Measurements from ENCODE around the gene NDUFAF8. TPM values are rescaled to one million over a fixed set of nuclear protein-coding genes. Genes with fewer than 3 reads are reported as not detected.

The NDUFAF8 gene
- total RNA-seq, 2 experiments from 2014 or later = 34.6 to 38.6 TPM

- TF ChIP-seq, protein P1, sequence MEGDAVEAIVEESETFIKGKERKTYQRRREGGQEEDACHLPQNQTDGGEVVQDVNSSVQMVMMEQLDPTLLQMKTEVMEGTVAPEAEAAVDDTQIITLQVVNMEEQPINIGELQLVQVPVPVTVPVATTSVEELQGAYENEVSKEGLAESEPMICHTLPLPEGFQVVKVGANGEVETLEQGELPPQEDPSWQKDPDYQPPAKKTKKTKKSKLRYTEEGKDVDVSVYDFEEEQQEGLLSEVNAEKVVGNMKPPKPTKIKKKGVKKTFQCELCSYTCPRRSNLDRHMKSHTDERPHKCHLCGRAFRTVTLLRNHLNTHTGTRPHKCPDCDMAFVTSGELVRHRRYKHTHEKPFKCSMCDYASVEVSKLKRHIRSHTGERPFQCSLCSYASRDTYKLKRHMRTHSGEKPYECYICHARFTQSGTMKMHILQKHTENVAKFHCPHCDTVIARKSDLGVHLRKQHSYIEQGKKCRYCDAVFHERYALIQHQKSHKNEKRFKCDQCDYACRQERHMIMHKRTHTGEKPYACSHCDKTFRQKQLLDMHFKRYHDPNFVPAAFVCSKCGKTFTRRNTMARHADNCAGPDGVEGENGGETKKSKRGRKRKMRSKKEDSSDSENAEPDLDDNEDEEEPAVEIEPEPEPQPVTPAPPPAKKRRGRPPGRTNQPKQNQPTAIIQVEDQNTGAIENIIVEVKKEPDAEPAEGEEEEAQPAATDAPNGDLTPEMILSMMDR (IDR thresholded peaks at IDR 0.05) = no peak
- Histone ChIP-seq H3K4me3 (ENCODE audit: low read length) (no peak overlapping the region), H3K4me1 (ENCODE audit: insufficient read depth, low read length) (peaks cover 16% of the 10 kb centered on the region), H3K27me3 (ENCODE audit: control insufficient read depth in 1 of 2, insufficient read depth in 2 of 2, low read length in 2 of 2) (no peaks in the 10 kb centered on the region), H3K9me3 (ENCODE audit: control insufficient read depth in 1 of 2, insufficient read depth in 1 of 2, low read length in 2 of 2) (no peaks in the 10 kb centered on the region), H3K27ac (ENCODE audit: low read depth in 1 of 2, low read length in 2 of 2) (no peak overlapping the region), H3K36me3 (ENCODE audit: insufficient read depth, low read length) (peaks cover 7% of the 10 kb centered on the region)
- H3K4me3 Mint-ChIP-seq = no peak overlapping the region
- H3K9me3 Mint-ChIP-seq = no peaks in the 10 kb centered on the region
- POLR2A ChIA-PET = no interaction called here
- H3K36me3 Mint-ChIP-seq (ENCODE audit: low read depth) = no peaks in the 10 kb centered on the region
- peaks cover 6% of the 10 kb centered on the region for H3K4me1 Mint-ChIP-seq (ENCODE audit: low read depth)
- CTCF ChIA-PET = no interaction called here
- no peak for ATAC-seq (ENCODE audit: poor library complexity)
- H3K27ac Mint-ChIP-seq = no peak overlapping the region
- no peaks in the 10 kb centered on the region for H3K27me3 Mint-ChIP-seq
- intact Hi-C loops (cut with DNase I, micrococcal nuclease) = no loop called here
- DNase-seq = no peak
These were observed 21.6 kb upstream of the NDUFAF8 start for GRCh38 chr17:81217491-81217890.

DNA sequence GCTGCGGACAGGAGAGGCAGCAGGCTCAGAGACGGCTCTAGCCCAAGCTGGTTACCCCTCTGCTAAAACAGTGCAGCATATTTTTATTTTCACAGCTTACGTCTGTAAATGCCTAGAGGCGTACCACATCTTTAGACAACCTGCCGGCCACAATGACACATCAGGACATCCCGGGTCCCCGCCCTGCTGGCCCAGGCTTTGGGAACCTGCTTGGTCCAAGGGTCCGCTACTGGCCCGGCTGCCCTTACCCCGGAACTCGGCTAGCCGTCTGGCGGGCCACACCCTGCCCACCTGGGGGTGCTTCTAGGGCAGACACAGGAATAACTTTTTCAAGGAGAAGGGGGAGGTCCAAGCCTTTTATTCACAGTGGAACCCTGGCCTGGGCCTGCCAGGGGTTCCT lies 20.7 kb upstream of the NDUFAF8 start:
- intact Hi-C loops (cut with DNase I, micrococcal nuclease) = no loop called here
- Histone ChIP-seq H3K27me3 (ENCODE audit: control insufficient read depth in 1 of 2, insufficient read depth in 2 of 2, low read length in 2 of 2) (no peaks in the 10 kb centered on the region), H3K27ac (ENCODE audit: low read depth in 1 of 2, low read length in 2 of 2) (no peak overlapping the region), H3K9me3 (ENCODE audit: control insufficient read depth in 1 of 2, insufficient read depth in 1 of 2, low read length in 2 of 2) (no peaks in the 10 kb centered on the region), H3K36me3 (ENCODE audit: insufficient read depth, low read length) (peaks cover 7% of the 10 kb centered on the region), H3K4me1 (ENCODE audit: insufficient read depth, low read length) (peaks cover 20% of the 10 kb centered on the region), H3K4me3 (ENCODE audit: low read length) (no peak overlapping the region)
- Mint-ChIP-seq H3K4me3 (no peak overlapping the region), H3K27me3 (no peaks in the 10 kb centered on the region), H3K9me3 (no peaks in the 10 kb centered on the region), H3K27ac (no peak overlapping the region), H3K4me1 (ENCODE audit: low read depth) (peaks cover 12% of the 10 kb centered on the region), H3K36me3 (ENCODE audit: low read depth) (no peaks in the 10 kb centered on the region)
- ATAC-seq (ENCODE audit: poor library complexity) (no peak), DNase-seq (no peak)
- TF ChIP-seq, protein P1 (IDR thresholded peaks at IDR 0.05) = no peak
- POLR2A ChIA-PET = no interaction called here
- CTCF ChIA-PET = no interaction called here

DNA sequence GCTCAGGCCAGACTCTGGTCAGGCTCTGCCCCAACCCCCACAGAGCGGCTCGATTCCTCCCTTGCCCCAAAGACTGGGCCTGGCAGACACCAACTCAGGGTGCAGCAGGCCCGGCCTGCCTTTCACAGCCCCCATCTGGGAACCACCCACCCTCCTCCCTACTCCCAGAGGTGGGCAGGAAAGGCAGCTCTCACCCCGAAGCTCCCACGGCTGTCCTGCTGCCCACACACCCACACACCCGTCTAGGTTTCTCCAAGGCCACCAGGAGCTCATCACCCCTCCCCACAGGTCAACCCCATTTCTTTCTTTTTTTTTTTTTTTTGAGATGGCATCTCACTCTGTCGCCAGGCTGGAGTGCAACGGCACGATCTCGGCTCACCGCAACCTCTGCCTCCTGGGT lies 20.1 kb upstream of the NDUFAF8 start:
- H3K36me3 ChIP-seq (ENCODE audit: insufficient read depth, low read length) = peaks cover 7% of the 10 kb centered on the region
- Mint-ChIP-seq H3K4me1 (ENCODE audit: low read depth) (peaks cover 17% of the 10 kb centered on the region), H3K36me3 (ENCODE audit: low read depth) (no peaks in the 10 kb centered on the region), H3K9me3 (no peaks in the 10 kb centered on the region), H3K27ac (no peak overlapping the region), H3K4me3 (no peak overlapping the region), H3K27me3 (no peaks in the 10 kb centered on the region)
- no peaks in the 10 kb centered on the region for H3K27me3 ChIP-seq (ENCODE audit: control insufficient read depth in 1 of 2, insufficient read depth in 2 of 2, low read length in 2 of 2)
- peaks cover 25% of the 10 kb centered on the region for H3K4me1 ChIP-seq (ENCODE audit: insufficient read depth, low read length)
- no peak overlapping the region for H3K4me3 ChIP-seq (ENCODE audit: low read length)
- DNase-seq (no peak), ATAC-seq (ENCODE audit: poor library complexity) (no peak)
- TF ChIP-seq, protein P1 (IDR thresholded peaks at IDR 0.05) = no peak
- intact Hi-C loops (cut with DNase I, micrococcal nuclease) = no loop called here
- no peak overlapping the region for H3K27ac ChIP-seq (ENCODE audit: low read depth in 1 of 2, low read length in 2 of 2)
- H3K9me3 ChIP-seq (ENCODE audit: control insufficient read depth in 1 of 2, insufficient read depth in 1 of 2, low read length in 2 of 2) = no peaks in the 10 kb centered on the region
- POLR2A ChIA-PET = no interaction called here
- CTCF ChIA-PET = no interaction called here

All from CD4-positive, alpha-beta T cell (primary cell).